ENCODE data around the gene FADS3. TPM values are rescaled to one million over a fixed set of nuclear protein-coding genes. Genes with fewer than 3 reads are reported as not detected.

FADS3 gene
- total RNA-seq, 1 donor from 2014 or later = 76.0 TPM

DNA sequence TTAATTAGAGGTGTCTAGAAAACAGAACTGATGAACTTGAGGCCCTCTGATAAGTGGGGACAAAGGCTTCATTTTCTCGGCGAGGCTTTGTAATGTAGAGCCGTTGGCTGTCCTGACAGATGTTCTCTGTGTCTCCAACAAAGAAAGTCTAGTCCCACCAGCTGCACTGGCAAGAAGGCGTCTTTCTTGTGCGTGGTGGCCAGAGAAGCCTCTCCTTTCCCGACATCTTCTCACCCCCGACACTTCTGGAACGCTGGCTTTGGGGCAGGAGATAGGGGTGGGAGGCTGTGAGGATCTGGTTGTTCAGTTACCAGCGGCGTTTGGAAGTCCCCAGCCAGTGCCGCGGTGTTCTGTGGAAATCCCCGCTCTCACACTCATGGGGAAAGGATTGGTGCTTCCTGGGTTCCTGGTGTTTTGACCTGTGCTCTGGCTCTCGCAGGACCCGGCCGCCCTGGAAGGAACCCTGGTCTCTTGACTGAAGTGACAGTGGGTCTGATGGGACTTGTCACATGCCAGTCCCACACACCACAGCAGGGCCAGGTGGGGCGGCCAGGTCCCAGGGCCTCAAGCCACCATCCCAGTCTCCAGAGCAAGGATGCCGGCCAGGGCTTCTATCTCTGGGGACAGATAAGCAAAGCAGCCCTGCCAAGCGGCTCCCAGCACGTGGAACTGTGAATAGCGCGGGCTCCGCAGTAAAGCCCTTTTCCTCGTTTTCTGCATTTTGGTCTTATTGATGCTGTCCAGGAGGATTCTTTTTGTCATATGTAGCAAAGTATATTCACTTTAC, 40.0 kb downstream of the FADS3 start:
- intact Hi-C loops (cut with DNase I) = no loop called here
- DNase-seq (peak; percentile 87), ATAC-seq (ENCODE audit: poor library complexity) (peak; percentile 86)

- no peak for DNase-seq
- intact Hi-C loops (cut with DNase I) = no loop called here
- ATAC-seq (ENCODE audit: poor library complexity) = peak; percentile 7
Measured at GRCh38 chr11:61850687-61851086, 40.7 kb downstream of the FADS3 start.

- ATAC-seq (ENCODE audit: poor library complexity) (no peak), DNase-seq (no peak)
- intact Hi-C loops (cut with DNase I) = no loop called here
Measured at GRCh38 chr11:61848631-61849030, 42.7 kb downstream of the FADS3 start.

DNA sequence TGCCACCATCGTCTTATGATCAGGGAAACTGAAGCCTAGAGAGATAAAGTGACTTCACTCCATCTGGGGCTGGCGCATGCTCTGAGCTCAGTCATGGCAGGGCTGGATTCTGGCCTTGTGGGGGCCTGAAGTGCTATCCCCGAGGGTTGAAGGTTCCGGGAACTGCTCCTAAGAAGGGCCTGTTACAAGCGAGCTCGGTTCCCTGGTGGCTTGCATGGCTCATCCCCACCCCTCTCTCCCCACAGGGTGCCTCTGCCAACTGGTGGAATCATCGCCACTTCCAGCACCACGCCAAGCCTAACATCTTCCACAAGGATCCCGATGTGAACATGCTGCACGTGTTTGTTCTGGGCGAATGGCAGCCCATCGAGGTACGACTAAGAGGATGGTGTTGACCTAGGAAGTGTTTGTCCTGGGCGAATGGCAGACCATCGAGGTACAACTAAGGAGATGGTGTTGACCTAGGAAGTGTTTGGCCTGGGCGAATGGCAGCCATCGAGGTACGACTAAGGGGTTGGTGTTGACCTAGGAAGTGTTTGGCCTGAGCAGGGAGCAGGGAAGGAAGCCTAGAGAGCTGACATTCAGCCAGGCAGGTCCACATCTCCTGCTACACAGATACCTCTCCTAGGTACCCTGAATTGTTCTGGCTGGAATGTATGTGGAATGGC, 43.3 kb downstream of the FADS3 start:
- intact Hi-C loops (cut with DNase I) = no loop called here
- no peak for DNase-seq
- ATAC-seq (ENCODE audit: poor library complexity) = no peak

DNA sequence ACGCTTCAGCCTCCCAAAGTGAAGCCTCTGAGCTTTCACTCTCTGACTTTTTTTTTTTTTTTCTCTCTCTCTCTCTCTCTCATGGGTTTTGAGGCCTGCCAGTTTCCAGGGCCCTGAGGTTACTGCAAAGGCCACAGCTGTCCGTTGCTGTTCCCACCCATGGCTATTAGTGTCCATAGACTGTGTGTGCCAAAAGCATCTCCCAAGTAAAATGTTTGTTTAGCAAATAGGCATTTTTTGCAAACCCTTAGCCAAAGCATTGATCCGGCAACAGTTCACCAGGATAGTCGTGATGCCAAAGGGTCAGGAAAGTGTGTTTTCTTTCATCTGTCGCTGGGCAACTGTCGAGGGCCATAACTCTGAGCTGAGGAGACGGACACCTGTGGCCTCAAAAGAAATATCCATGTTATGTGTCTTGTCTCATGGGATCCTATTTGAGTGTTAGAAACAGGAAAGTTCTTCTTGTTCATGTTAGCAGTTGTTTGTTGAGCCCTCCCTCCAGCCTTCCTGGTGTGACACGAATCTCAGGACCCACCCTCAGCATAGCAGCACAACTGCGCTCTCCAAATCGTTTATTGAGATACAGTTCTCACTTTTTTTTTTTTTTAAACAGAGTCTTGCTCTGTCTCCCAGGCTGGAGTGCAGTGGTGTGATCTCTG, 44.9 kb downstream of the FADS3 start:
- intact Hi-C loops (cut with DNase I) = no loop called here
- DNase-seq (no peak), ATAC-seq (ENCODE audit: poor library complexity) (no peak)

DNA sequence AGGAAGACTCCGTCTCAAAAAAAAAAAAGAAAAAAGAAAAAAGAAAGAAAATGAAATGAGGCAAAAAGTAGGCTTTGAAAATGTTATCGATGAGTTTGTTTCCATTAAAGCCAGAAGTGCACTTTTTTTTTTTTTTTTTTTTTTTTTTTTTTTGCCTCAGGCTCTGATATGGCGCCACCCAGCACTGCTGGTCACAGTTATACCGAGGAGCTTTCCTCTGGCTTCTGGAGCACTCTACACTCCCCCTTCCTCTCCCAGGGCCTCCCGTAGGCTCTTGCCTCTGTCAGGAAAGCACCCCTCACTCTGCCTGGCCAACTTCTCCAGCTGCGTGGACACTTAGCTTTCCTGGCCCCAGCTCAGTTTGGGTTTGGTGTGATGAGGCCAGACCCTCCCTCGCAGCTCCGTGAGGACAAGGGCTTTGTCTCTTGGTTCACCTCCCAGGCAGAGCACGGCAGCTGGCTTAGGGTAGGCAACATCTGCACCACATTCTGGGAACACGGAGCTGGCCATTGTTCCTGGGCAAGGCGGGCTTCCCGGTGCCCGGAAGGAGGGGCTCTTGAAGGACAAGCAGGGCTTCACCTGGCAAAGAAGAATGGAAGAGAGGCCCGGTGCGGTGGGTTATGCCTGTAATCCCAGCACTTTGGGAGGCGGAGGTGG, 46.3 kb downstream of the FADS3 start:
- DNase-seq (no peak), ATAC-seq (ENCODE audit: poor library complexity) (no peak)
- intact Hi-C loops (cut with DNase I) = no loop called here

- DNase-seq = no peak
- intact Hi-C loops (cut with DNase I) = no loop called here
- peak; percentile 50 for ATAC-seq (ENCODE audit: poor library complexity)
Measured at GRCh38 chr11:61842528-61842820, 48.9 kb downstream of the FADS3 start.

- ATAC-seq (ENCODE audit: poor library complexity) (peak; percentile 85), DNase-seq (peak; percentile 68)
- intact Hi-C loops (cut with DNase I) = no loop called here
Measured at GRCh38 chr11:61841636-61842527, 49.5 kb downstream of the FADS3 start.

DNA sequence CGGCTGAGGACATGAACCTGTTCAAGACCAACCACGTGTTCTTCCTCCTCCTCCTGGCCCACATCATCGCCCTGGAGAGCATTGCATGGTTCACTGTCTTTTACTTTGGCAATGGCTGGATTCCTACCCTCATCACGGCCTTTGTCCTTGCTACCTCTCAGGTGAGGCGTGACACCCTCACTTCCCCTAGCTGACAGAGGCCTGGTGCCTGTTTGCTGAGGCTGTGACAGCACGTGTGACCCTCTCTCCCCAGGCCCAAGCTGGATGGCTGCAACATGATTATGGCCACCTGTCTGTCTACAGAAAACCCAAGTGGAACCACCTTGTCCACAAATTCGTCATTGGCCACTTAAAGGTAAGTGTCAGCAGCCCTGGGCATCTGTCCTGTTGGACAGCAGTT, 51.0 kb downstream of the FADS3 start:
- no peak for ATAC-seq (ENCODE audit: poor library complexity)

GRCh38 chr11:61839742-61840141, 51.6 kb downstream of the FADS3 start:
- DNase-seq (no peak), ATAC-seq (ENCODE audit: poor library complexity) (no peak)
- intact Hi-C loops (cut with DNase I) = no loop called here

More for the DNA sequence above, 51.0 kb downstream of the FADS3 start:
- intact Hi-C loops (cut with DNase I) = no loop called here
- no peak for DNase-seq

- intact Hi-C loops (cut with DNase I) = no loop called here
- DNase-seq (no peak), ATAC-seq (ENCODE audit: poor library complexity) (no peak)
Measured at GRCh38 chr11:61838921-61839320, 52.4 kb downstream of the FADS3 start.

GRCh38 chr11:61838501-61838900, 52.8 kb downstream of the FADS3 start:
- no peak for ATAC-seq (ENCODE audit: poor library complexity)
- no peak for DNase-seq
- intact Hi-C loops (cut with DNase I) = no loop called here

GRCh38 chr11:61837411-61838005, 53.8 kb downstream of the FADS3 start:
- DNase-seq (no peak), ATAC-seq (ENCODE audit: poor library complexity) (no peak)
- intact Hi-C loops (cut with DNase I) = no loop called here

GRCh38 chr11:61836193-61836592, 55.2 kb downstream of the FADS3 start:
- intact Hi-C loops (cut with DNase I) = no loop called here
- DNase-seq (no peak), ATAC-seq (ENCODE audit: poor library complexity) (no peak)

- ATAC-seq (ENCODE audit: poor library complexity) (peak; percentile 56), DNase-seq (peak; percentile 78)
- intact Hi-C loops (cut with DNase I) = no loop called here
Measured at GRCh38 chr11:61834278-61835048, 56.9 kb downstream of the FADS3 start.

GRCh38 chr11:61833926-61834277, 57.4 kb downstream of the FADS3 start:
- DNase-seq (no peak), ATAC-seq (ENCODE audit: poor library complexity) (no peak)
- intact Hi-C loops (cut with DNase I) = no loop called here

- DNase-seq (no peak), ATAC-seq (ENCODE audit: poor library complexity) (no peak)
- intact Hi-C loops (cut with DNase I) = no loop called here
Measured at GRCh38 chr11:61833471-61833870, 57.9 kb downstream of the FADS3 start.

- intact Hi-C loops (cut with DNase I) = no loop called here
- peak; percentile 71 for DNase-seq
- ATAC-seq (ENCODE audit: poor library complexity) = peak; percentile 53
Measured at GRCh38 chr11:61832754-61833153, 58.6 kb downstream of the FADS3 start.
